Peyer's patch (tissue), 4 donors: ENCODE results near the gene AFG3L2.

Experiments
- POLR2A ChIP-seq, 2 donors: fragments of 450-650 bp; IDR thresholded peaks; one replicate each; pipeline ENCODE4 v1.5.1; 2017; ENCODE audit warnings: antibody characterized with exemption in 2 of 2, mild to moderate bottlenecking in 2 of 2, moderate library complexity in 2 of 2
- TF ChIP-seq, protein P1 (sequence below), 6 experiments: fragments of 450-650 bp in 4 of 6; fragments of 200-600 bp in 2 of 6; sonication (generic) in 1 of 6; IDR thresholded peaks; one replicate each; pipeline ENCODE4 v1.5.1; 2017 to 2019; ENCODE audit warnings: antibody characterized with exemption in 6 of 6, mild to moderate bottlenecking in 3 of 6, moderate library complexity in 1 of 6

DNA sequence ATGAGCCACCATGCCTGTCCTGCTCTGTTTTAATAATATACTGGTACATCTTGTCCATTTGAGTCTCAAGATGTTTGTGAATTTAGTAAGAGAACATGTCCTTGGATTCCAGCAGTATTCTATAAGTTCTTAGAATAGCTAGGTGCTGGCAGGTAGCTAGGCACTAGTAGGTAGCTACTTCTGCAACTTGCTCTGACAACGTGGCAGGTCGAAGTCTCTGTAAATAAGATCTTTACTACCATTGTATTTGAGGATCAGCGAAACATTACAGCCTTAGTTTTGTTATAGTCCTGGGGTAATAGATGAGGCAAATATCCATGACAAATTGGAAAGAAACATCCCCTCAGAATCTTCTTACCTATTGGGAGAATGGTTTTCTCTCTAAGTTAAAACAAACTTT is 16.5 kb upstream of the AFG3L2 start:
- TF ChIP-seq, protein P1, sequence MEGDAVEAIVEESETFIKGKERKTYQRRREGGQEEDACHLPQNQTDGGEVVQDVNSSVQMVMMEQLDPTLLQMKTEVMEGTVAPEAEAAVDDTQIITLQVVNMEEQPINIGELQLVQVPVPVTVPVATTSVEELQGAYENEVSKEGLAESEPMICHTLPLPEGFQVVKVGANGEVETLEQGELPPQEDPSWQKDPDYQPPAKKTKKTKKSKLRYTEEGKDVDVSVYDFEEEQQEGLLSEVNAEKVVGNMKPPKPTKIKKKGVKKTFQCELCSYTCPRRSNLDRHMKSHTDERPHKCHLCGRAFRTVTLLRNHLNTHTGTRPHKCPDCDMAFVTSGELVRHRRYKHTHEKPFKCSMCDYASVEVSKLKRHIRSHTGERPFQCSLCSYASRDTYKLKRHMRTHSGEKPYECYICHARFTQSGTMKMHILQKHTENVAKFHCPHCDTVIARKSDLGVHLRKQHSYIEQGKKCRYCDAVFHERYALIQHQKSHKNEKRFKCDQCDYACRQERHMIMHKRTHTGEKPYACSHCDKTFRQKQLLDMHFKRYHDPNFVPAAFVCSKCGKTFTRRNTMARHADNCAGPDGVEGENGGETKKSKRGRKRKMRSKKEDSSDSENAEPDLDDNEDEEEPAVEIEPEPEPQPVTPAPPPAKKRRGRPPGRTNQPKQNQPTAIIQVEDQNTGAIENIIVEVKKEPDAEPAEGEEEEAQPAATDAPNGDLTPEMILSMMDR (IDR thresholded peaks at IDR 0.05): no peak
- no peak for TF ChIP-seq POLR2A (IDR thresholded peaks at IDR 0.05)
